NCI-H2029 treated with DMSO at 0.1 percent for 48 hours (cell line): Measurements from ENCODE around the gene ATXN1.

Experiments
- DNase-seq: peaks from one replicate; lab custom pipeline; 2025; lab: John Stamatoyannopoulos, UW

ATXN1 gene

GRCh38 chr6:16783509-16783908 is 22.2 kb upstream of the ATXN1 start:
- no peak for DNase-seq

GRCh38 chr6:16782278-16782677 is 21.0 kb upstream of the ATXN1 start:
- no peak for DNase-seq

- DNase-seq = no peak
Observed at GRCh38 chr6:16781348-16782169, 20.3 kb upstream of the ATXN1 start.

- DNase-seq = no peak
Observed at GRCh38 chr6:16778521-16778920, 17.3 kb upstream of the ATXN1 start.

- DNase-seq = no peak
Observed at GRCh38 chr6:16777794-16778193, 16.5 kb upstream of the ATXN1 start.

- no peak for DNase-seq
Observed at GRCh38 chr6:16776394-16777017, 15.2 kb upstream of the ATXN1 start.

GRCh38 chr6:16774437-16774836 is 13.2 kb upstream of the ATXN1 start:
- no peak for DNase-seq

GRCh38 chr6:16773362-16773761 is 12.1 kb upstream of the ATXN1 start:
- no peak for DNase-seq

GRCh38 chr6:16770701-16771569 is 9.7 kb upstream of the ATXN1 start:
- peak; percentile 54 for DNase-seq

GRCh38 chr6:16769986-16770376 is 8.7 kb upstream of the ATXN1 start:
- no peak for DNase-seq

GRCh38 chr6:16769131-16769985 is 8.1 kb upstream of the ATXN1 start:
- DNase-seq = no peak

- DNase-seq = no peak
Observed at GRCh38 chr6:16768477-16768830, 7.2 kb upstream of the ATXN1 start.

- DNase-seq = no peak
Observed at GRCh38 chr6:16767765-16768476, 6.7 kb upstream of the ATXN1 start.

- DNase-seq = no peak
Observed at GRCh38 chr6:16766836-16767745, 5.8 kb upstream of the ATXN1 start.

- no peak for DNase-seq
Observed at GRCh38 chr6:16766043-16766536, 4.8 kb upstream of the ATXN1 start.

- DNase-seq = no peak
Observed at GRCh38 chr6:16765235-16765634, 4.0 kb upstream of the ATXN1 start.

- DNase-seq = no peak
Observed at GRCh38 chr6:16764188-16764950, 3.1 kb upstream of the ATXN1 start.

GRCh38 chr6:16762550-16763477 is 1.6 kb upstream of the ATXN1 start:
- DNase-seq = peak; percentile 31
